H1 (cell line): ENCODE measurements around the gene NUDT19. TPM values are rescaled to one million over a fixed set of nuclear protein-coding genes. Genes with fewer than 3 reads are reported as not detected.

Experiments used
- CTCF ChIA-PET: fragments of 300-600 bp; sonication (Branson Sonifier 250); formaldehyde crosslinking; loops from one replicate; lab custom pipeline; 2021; ENCODE audit not compliant: partially characterized antibody; lab: Charles Lee
- POLR2A ChIA-PET: fragments of 300-600 bp; sonication (Branson Sonifier 250); formaldehyde crosslinking; loops from one replicate; lab custom pipeline; 2021; ENCODE audit warnings: inconsistent platforms; ENCODE audit not compliant: partially characterized antibody; lab: Charles Lee
- DNase-seq, 2 experiments: peaks; one replicate each; pipeline versions ENCODE4 v3.0.0 to v3.0.0-alpha.2; 2010 to 2022; ENCODE audit warnings: low spot score in 2 of 2, low read depth in 1 of 2, mixed read lengths in 1 of 2
- FAIRE-seq: peaks from 2 replicates; lab custom pipeline; 2011; peaks lifted over from hg19 to GRCh38; lab: Jason Lieb, UNC
- H2AFZ ChIP-seq: 2 replicates; pipeline ENCODE4 v1.8.1; 2012; ENCODE audit warnings: low read length, inconsistent platforms
- H2AK5ac ChIP-seq: 2 replicates; pipeline ENCODE4 v1.6.1; 2013; ENCODE audit warnings: low read depth, low read length
- H2BK120ac ChIP-seq: replicated peaks from 2 replicates; pipeline ENCODE3; 2013; ENCODE audit warnings: low read depth, low read length, inconsistent platforms
- H2BK12ac ChIP-seq: 2 replicates; pipeline ENCODE4 v1.6.1; 2013; ENCODE audit warnings: low read depth, low read length
- H2BK15ac ChIP-seq: 2 replicates; pipeline ENCODE4 v1.6.1; 2013; ENCODE audit warnings: low read length
- H2BK20ac ChIP-seq: 2 replicates; pipeline ENCODE4 v1.6.1; 2013; ENCODE audit warnings: low read length
- H2BK5ac ChIP-seq: 2 replicates; pipeline ENCODE4 v1.6.1; 2013; ENCODE audit warnings: low read depth, low read length
- H3K14ac ChIP-seq: 2 replicates; pipeline ENCODE4 v1.6.1; 2013; ENCODE audit warnings: inconsistent platforms; ENCODE audit not compliant: insufficient read length
- H3K18ac ChIP-seq: 2 replicates; pipeline ENCODE4 v1.6.1; 2013; ENCODE audit warnings: low read length; ENCODE audit errors: extremely low read depth
- H3K23ac ChIP-seq: 2 replicates; pipeline ENCODE4 v1.6.1; 2013; ENCODE audit warnings: inconsistent platforms; ENCODE audit not compliant: insufficient read length
- H3K23me2 ChIP-seq: 2 replicates; pipeline ENCODE4 v1.6.1; 2013; ENCODE audit warnings: low read depth, low read length
- H3K27ac ChIP-seq: 2 replicates; pipeline ENCODE4 v1.6.1; 2011; ENCODE audit warnings: low read depth, low read length, inconsistent platforms
- H3K27me3 ChIP-seq, 4 experiments: replicated peaks in 1 of 4; 1 replicate in 1 of 4; 2 replicates in 3 of 4; pipeline versions ENCODE4 v1.6.1 to v1.8.1; 2011 to 2013; ENCODE audit warnings: low read length in 3 of 4, mild to moderate bottlenecking in 3 of 4, inconsistent platforms in 2 of 4, mixed read lengths in 2 of 4, moderate library complexity in 1 of 4; ENCODE audit not compliant: control insufficient read depth in 3 of 4, insufficient read depth in 3 of 4; ENCODE audit errors: extremely low read depth in 1 of 4
- H3K36me3 ChIP-seq, 4 experiments: 2 replicates each; pipeline versions ENCODE4 v1.6.1 to v1.8.1; 2011 to 2013; ENCODE audit warnings: mild to moderate bottlenecking in 4 of 4, low read length in 3 of 4, moderate library complexity in 2 of 4, control low read depth in 1 of 4, inconsistent platforms in 1 of 4; ENCODE audit not compliant: insufficient read depth in 4 of 4, control insufficient read depth in 2 of 4
- H3K4ac ChIP-seq: replicated peaks from 2 replicates; pipeline ENCODE3; 2013; ENCODE audit warnings: low read length, low read depth, mixed read lengths, inconsistent platforms; ENCODE audit not compliant: insufficient read length
- H3K4me1 ChIP-seq, 4 experiments: replicated peaks in 1 of 4; 1 replicate in 1 of 4; 2 replicates in 3 of 4; pipeline versions ENCODE4 v1.6.1 to v1.8.1; 2011 to 2013; ENCODE audit warnings: low read length in 3 of 4, inconsistent platforms in 2 of 4, mixed read lengths in 1 of 4; ENCODE audit not compliant: insufficient read depth in 4 of 4, control insufficient read depth in 3 of 4
- H3K4me2 ChIP-seq, 2 experiments: 2 replicates each; pipeline versions ENCODE4 v1.6.1 to v1.8.1; 2011 to 2013; ENCODE audit warnings: low read depth in 2 of 2, low read length in 2 of 2, control low read depth in 1 of 2, inconsistent platforms in 1 of 2, mild to moderate bottlenecking in 1 of 2; ENCODE audit not compliant: insufficient read depth in 1 of 2
- H3K4me3 ChIP-seq, 4 experiments: fragments of 200-600, 300-600 bp in 1 of 4; sonication (generic), shearing (Covaris generic), sonication (Bioruptor Twin) in 1 of 4; 2 replicates each; pipeline versions ENCODE4 v1.5.1 to v1.8.1; 2011 to 2016; ENCODE audit warnings: low read length in 4 of 4, low read depth in 3 of 4, control low read depth in 2 of 4, inconsistent platforms in 2 of 4, mild to moderate bottlenecking in 2 of 4, mixed read lengths in 1 of 4, moderate library complexity in 1 of 4; ENCODE audit not compliant: insufficient read depth in 2 of 4; ENCODE audit errors: extremely low read depth in 1 of 4
- H3K56ac ChIP-seq: replicated peaks from 2 replicates; pipeline ENCODE3; 2013; ENCODE audit warnings: low read depth, mild to moderate bottlenecking, mixed read lengths, low read length, inconsistent platforms; ENCODE audit not compliant: insufficient read length
- H3K79me1 ChIP-seq: 2 replicates; pipeline ENCODE4 v1.6.1; 2013; ENCODE audit warnings: low read depth, low read length, control low read depth
- H3K79me2 ChIP-seq, 2 experiments: 2 replicates each; pipeline versions ENCODE4 v1.6.1 to v1.8.1; 2012 to 2013; ENCODE audit warnings: low read length in 2 of 2, mild to moderate bottlenecking in 2 of 2, inconsistent platforms in 1 of 2; ENCODE audit not compliant: insufficient read depth in 2 of 2, control insufficient read depth in 1 of 2
- H3K9ac ChIP-seq, 4 experiments: replicated peaks in 1 of 4; 1 replicate in 1 of 4; 2 replicates in 3 of 4; pipeline versions ENCODE4 v1.6.1 to v1.8.1; 2011 to 2013; ENCODE audit warnings: low read depth in 3 of 4, low read length in 3 of 4, control low read depth in 2 of 4, mild to moderate bottlenecking in 2 of 4, moderate library complexity in 2 of 4, inconsistent platforms in 1 of 4; ENCODE audit errors: extremely low read depth in 1 of 4
- H3K9me3 ChIP-seq, 2 experiments: 2 replicates each; pipeline versions ENCODE4 v1.6.1 to v1.8.1; 2012 to 2013; ENCODE audit warnings: mild to moderate bottlenecking in 2 of 2, moderate library complexity in 2 of 2, control low read depth in 1 of 2, inconsistent platforms in 1 of 2, low read depth in 1 of 2, low read length in 1 of 2, mixed read lengths in 1 of 2; ENCODE audit not compliant: insufficient read depth in 2 of 2
- H4K20me1 ChIP-seq, 2 experiments: replicated peaks in 1 of 2; 2 replicates each; pipeline versions ENCODE3 to v1.8.1; 2011 to 2013; ENCODE audit warnings: inconsistent platforms in 2 of 2, low read length in 2 of 2, mild to moderate bottlenecking in 1 of 2; ENCODE audit not compliant: insufficient read depth in 2 of 2, control insufficient read depth in 1 of 2
- H4K5ac ChIP-seq: 2 replicates; pipeline ENCODE4 v1.6.1; 2013; ENCODE audit warnings: low read length, low read depth, mixed read lengths, inconsistent platforms; ENCODE audit not compliant: insufficient read length
- H4K8ac ChIP-seq: 2 replicates; pipeline ENCODE4 v1.8.0; 2013; ENCODE audit warnings: mild to moderate bottlenecking, moderate library complexity, low read length, inconsistent platforms; ENCODE audit not compliant: insufficient read depth; ENCODE audit errors: extremely low read depth
- H4K91ac ChIP-seq: replicated peaks from 2 replicates; pipeline ENCODE3; 2013; ENCODE audit warnings: low read length, mixed read lengths, inconsistent platforms; ENCODE audit not compliant: insufficient read length
- KDM1A ChIP-seq: fragments of 200-600, 300-600 bp; sonication (generic); IDR thresholded peaks from 2 replicates; pipeline ENCODE4 v1.7.1; 2016; ENCODE audit warnings: mild to moderate bottlenecking, low read length, borderline replicate concordance
- WGBS, 2 experiments: shearing (Covaris generic) in 1 of 2; methylation state at CpG; one replicate each; pipeline versions ENCODE4 v1.1.6 to v1.1.7; 2013 to 2015; ENCODE audit warnings: low lambda C conversion rate in 2 of 2, mixed read lengths in 2 of 2, inconsistent platforms in 1 of 2, low coverage in 1 of 2, missing lambda C conversion rate in 1 of 2; ENCODE audit not compliant: insufficient replicate concordance in 2 of 2, insufficient coverage in 1 of 2, insufficient read length in 1 of 2; ENCODE audit errors: extremely low coverage in 1 of 2, missing lambda C conversion rate in 1 of 2; 5-methylcytosine and 5-hydroxymethylcytosine counted together
- polyA plus RNA-seq, 7 experiments: library from polyadenylated mRNA; depleted of rRNA in 3 of 7; stranded (reverse) in 5 of 7; unstranded in 2 of 7; fragments of >200 nt in 5 of 7; fragments of 200-250 nt in 2 of 7; gene quantifications; 1 replicate in 5 of 7; 2 replicates in 1 of 7; 4 replicates in 1 of 7; pipeline versions ENCODE4 v1.2.1 to v1.2.3, GENCODE V29; 2011 to 2013; ENCODE audit warnings: missing spikeins in 2 of 7, mixed read lengths in 2 of 7
- total RNA-seq: library from RNA; stranded (reverse); fragmentation: NEBNext Ultra II Directional; extraction: Animal tissue kit (Norgen Biotek cat#: 25700); gene quantifications from 2 replicates; pipeline ENCODE4 v1.2.1, GENCODE V29; 2021

The NUDT19 gene
- total and polyA plus RNA-seq, 2 of the 8 experiments (the other 6 are each of a cell fraction or from before 2014, with no cell fraction given): 2.0 to 3.3 TPM

DNA sequence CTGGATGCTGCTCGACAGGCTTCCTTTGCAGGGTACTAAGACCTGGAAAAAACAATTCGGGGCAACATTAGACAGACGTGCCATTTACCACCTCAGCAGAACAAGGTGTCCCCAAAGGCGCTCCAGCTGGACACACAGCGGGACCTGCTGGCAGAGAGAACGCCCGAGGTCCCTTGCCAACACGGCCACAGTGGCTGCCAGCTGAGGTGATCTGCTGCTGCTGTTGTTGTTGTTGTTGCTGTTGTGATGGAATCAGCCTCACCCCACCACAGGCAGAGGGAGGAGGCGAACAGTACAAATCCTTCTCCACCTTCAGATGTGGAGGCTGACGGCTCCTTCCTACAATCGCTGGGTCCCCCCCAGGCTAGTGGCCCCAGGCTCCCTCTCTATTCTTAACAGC, 41.9 kb upstream of the NUDT19 start:
- Histone ChIP-seq H3K18ac (no peak overlapping the region), H2BK20ac (no peak overlapping the region), H3K36me3 (peaks cover 0 to 19% (median 9%) of the 10 kb centered on the region in 4 experiments; a peak in 5 of 8 replicates), H3K79me1 (no peaks in the 10 kb centered on the region), H3K9me3 (no peaks in the 10 kb centered on the region), H3K56ac (no peak overlapping the region), H4K8ac (no peak overlapping the region), H4K20me1 (peaks cover 0 to 4% of the 10 kb centered on the region in 2 experiments), H2BK15ac (no peak overlapping the region), H3K4ac (no peak overlapping the region), H2BK12ac (no peak overlapping the region), H3K9ac (no peak overlapping the region), H3K23me2 (no peaks in the 10 kb centered on the region), H3K4me1 (peaks cover 0 to 6% (median 3%) of the 10 kb centered on the region in 4 experiments; a peak in 3 of 7 replicates), H4K5ac (no peak overlapping the region), H3K27me3 (no peaks in the 10 kb centered on the region), H2AFZ (no peak overlapping the region), H2AK5ac (no peak overlapping the region), H3K23ac (no peak overlapping the region), H3K4me3 (no peak overlapping the region), H2BK120ac (no peak overlapping the region), H3K79me2 (no peaks in the 10 kb centered on the region; a peak in 1 of 4 replicates), H3K27ac (no peak overlapping the region), H4K91ac (no peak overlapping the region), H3K4me2 (no peak overlapping the region), H3K14ac (no peak overlapping the region), H2BK5ac (no peak overlapping the region)
- POLR2A ChIA-PET: no interaction called here
- CTCF ChIA-PET: interaction anchor here (0.6 to 3.8 kb wide), 5 partner anchors 16 to 326 kb away, joined by 3 to 15 read pairs (median 3); no protein-coding TSS in a partner anchor
- DNase-seq (no peak), FAIRE-seq (no peak)
- 94% methylated on average over 10 of the region's 11 CpGs; no CpG with 5 or more reads in 1 of the 2 experiments for WGBS, 2 experiments
- TF ChIP-seq KDM1A: no peak
